Astrocyte (in vitro differentiated cells and primary cell): ENCODE data around the gene CFH.

Source experiments
- EZH2 ChIP-seq: IDR thresholded peaks from 2 replicates; pipeline ENCODE4 v1.6.1; 2012; ENCODE audit warnings: mild to moderate bottlenecking, low read length, inconsistent platforms; ENCODE audit not compliant: insufficient read depth
- TF ChIP-seq, protein P1 (sequence below): IDR thresholded peaks from 2 replicates; pipeline ENCODE4 v1.5.1; 2011; ENCODE audit warnings: low read depth, mild to moderate bottlenecking, inconsistent platforms, low read length, moderate library complexity; ENCODE audit not compliant: insufficient read depth

DNA sequence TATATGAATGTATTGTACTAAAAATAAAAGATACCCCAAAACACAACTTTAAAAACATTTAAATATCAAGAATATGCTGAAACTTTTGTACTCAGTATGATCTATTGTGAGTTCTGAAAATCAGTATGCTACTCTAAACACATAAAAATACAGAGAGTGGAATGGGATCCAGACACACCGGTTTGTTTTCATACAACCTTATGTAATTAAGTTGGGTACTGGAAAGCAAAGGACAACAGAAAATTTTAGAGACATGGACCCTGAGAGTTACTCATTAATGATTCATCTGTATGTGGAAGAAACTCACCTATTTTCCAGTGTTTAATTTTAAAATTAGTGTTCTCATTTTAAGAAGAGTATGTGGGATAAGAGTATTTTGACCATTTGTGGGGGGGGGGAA lies 121.9 kb downstream of the CFH start:
- TF ChIP-seq, protein P1, sequence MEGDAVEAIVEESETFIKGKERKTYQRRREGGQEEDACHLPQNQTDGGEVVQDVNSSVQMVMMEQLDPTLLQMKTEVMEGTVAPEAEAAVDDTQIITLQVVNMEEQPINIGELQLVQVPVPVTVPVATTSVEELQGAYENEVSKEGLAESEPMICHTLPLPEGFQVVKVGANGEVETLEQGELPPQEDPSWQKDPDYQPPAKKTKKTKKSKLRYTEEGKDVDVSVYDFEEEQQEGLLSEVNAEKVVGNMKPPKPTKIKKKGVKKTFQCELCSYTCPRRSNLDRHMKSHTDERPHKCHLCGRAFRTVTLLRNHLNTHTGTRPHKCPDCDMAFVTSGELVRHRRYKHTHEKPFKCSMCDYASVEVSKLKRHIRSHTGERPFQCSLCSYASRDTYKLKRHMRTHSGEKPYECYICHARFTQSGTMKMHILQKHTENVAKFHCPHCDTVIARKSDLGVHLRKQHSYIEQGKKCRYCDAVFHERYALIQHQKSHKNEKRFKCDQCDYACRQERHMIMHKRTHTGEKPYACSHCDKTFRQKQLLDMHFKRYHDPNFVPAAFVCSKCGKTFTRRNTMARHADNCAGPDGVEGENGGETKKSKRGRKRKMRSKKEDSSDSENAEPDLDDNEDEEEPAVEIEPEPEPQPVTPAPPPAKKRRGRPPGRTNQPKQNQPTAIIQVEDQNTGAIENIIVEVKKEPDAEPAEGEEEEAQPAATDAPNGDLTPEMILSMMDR = no peak
- no peak for TF ChIP-seq EZH2
